H1 (cell line): ENCODE data around the gene SLC9A7. TPM values are rescaled to one million over a fixed set of nuclear protein-coding genes. Genes with fewer than 3 reads are reported as not detected.

ENCODE experiments used
- TCF12 ChIP-seq: IDR thresholded peaks from 2 replicates; pipeline ENCODE4 v1.6.1; 2011; ENCODE audit warnings: low read depth, mild to moderate bottlenecking, low read length
- polyA plus RNA-seq, 7 experiments: library from polyadenylated mRNA; depleted of rRNA in 3 of 7; stranded (reverse) in 5 of 7; unstranded in 2 of 7; fragments of >200 nt in 5 of 7; fragments of 200-250 nt in 2 of 7; gene quantifications; 1 replicate in 5 of 7; 2 replicates in 1 of 7; 4 replicates in 1 of 7; pipeline versions ENCODE4 v1.2.1 to v1.2.3, GENCODE V29; 2011 to 2013; ENCODE audit warnings: missing spikeins in 2 of 7, mixed read lengths in 2 of 7
- total RNA-seq: library from RNA; stranded (reverse); fragmentation: NEBNext Ultra II Directional; extraction: Animal tissue kit (Norgen Biotek cat#: 25700); gene quantifications from 2 replicates; pipeline ENCODE4 v1.2.1, GENCODE V29; 2021
- TF ChIP-seq, protein P1 (sequence below): IDR thresholded peaks from 2 replicates; pipeline ENCODE4 v1.6.1; 2012; ENCODE audit warnings: low read length, inconsistent platforms
- TF ChIP-seq, protein P2 (sequence below): IDR thresholded peaks from 2 replicates; pipeline ENCODE4 v1.6.1; 2012; ENCODE audit warnings: inconsistent platforms

Gene SLC9A7
- total and polyA plus RNA-seq, 2 of the 8 experiments (the other 6 are each of a cell fraction or from before 2014, with no cell fraction given) = 6.7 to 17.2 TPM

DNA sequence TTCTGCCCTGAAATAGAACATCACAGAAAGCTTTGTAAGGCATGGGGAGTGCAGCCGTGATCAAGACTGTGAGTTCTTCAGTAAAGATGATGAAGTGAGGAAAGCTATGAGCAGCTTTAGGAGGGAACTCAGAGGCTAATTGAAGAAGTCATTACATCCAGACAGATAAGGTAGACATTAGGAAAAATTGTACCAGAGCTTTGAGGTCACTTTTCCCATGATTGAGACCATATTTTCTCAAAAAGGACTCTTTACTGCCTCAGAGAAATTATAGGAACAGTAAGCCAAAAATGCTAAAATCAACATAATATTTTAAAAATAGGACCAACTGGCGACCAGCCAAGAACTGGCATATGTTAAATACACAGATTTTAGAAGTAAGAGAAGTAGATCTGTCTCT is 174.2 kb downstream of the SLC9A7 start (continued):
- TF ChIP-seq, protein P1, sequence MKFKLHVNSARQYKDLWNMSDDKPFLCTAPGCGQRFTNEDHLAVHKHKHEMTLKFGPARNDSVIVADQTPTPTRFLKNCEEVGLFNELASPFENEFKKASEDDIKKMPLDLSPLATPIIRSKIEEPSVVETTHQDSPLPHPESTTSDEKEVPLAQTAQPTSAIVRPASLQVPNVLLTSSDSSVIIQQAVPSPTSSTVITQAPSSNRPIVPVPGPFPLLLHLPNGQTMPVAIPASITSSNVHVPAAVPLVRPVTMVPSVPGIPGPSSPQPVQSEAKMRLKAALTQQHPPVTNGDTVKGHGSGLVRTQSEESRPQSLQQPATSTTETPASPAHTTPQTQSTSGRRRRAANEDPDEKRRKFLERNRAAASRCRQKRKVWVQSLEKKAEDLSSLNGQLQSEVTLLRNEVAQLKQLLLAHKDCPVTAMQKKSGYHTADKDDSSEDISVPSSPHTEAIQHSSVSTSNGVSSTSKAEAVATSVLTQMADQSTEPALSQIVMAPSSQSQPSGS = no peak
- no peak for TF ChIP-seq TCF12
- TF ChIP-seq, protein P2, sequence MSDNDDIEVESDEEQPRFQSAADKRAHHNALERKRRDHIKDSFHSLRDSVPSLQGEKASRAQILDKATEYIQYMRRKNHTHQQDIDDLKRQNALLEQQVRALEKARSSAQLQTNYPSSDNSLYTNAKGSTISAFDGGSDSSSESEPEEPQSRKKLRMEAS = no peak
